ENCODE results near the gene LY6G6D. TPM values are rescaled to one million over a fixed set of nuclear protein-coding genes. Genes with fewer than 3 reads are reported as not detected.

LY6G6D gene
- total and polyA plus RNA-seq, 2 of the 13 experiments (the other 11 are each of a cell fraction or from before 2014, with no cell fraction given), result not detected

DNA sequence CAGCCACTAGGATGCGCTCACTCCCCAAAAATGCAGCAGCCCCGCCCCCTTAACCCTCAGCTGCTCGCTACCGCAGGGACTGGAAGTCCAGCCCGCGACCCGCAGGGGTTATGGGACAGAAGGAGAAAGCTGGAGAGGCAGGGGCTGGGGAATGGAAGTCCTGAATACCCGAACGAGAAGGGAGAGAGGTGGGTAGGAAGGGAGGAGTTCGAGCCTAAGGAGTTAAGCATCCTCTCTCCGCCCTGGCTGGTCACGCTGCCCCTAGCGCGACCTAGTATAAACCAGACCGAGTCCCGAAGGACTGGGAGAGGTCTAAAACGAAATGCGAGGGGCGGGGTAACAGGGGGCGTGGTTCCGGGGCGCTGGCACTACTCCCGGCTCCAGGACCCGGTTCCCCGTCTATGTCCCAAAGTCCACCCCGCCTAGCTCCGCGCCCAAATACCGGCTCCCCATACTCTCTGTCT lies 14.4 kb downstream of the LY6G6D start (continued):
- TF ChIP-seq, protein P1, sequence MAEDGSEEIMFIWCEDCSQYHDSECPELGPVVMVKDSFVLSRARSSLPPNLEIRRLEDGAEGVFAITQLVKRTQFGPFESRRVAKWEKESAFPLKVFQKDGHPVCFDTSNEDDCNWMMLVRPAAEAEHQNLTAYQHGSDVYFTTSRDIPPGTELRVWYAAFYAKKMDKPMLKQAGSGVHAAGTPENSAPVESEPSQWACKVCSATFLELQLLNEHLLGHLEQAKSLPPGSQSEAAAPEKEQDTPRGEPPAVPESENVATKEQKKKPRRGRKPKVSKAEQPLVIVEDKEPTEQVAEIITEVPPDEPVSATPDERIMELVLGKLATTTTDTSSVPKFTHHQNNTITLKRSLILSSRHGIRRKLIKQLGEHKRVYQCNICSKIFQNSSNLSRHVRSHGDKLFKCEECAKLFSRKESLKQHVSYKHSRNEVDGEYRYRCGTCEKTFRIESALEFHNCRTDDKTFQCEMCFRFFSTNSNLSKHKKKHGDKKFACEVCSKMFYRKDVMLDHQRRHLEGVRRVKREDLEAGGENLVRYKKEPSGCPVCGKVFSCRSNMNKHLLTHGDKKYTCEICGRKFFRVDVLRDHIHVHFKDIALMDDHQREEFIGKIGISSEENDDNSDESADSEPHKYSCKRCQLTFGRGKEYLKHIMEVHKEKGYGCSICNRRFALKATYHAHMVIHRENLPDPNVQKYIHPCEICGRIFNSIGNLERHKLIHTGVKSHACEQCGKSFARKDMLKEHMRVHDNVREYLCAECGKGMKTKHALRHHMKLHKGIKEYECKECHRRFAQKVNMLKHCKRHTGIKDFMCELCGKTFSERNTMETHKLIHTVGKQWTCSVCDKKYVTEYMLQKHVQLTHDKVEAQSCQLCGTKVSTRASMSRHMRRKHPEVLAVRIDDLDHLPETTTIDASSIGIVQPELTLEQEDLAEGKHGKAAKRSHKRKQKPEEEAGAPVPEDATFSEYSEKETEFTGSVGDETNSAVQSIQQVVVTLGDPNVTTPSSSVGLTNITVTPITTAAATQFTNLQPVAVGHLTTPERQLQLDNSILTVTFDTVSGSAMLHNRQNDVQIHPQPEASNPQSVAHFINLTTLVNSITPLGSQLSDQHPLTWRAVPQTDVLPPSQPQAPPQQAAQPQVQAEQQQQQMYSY (CRISPR knock-in tag; IDR thresholded peaks at IDR 0.05), result peak; percentile 68
- TF ChIP-seq, protein P2, sequence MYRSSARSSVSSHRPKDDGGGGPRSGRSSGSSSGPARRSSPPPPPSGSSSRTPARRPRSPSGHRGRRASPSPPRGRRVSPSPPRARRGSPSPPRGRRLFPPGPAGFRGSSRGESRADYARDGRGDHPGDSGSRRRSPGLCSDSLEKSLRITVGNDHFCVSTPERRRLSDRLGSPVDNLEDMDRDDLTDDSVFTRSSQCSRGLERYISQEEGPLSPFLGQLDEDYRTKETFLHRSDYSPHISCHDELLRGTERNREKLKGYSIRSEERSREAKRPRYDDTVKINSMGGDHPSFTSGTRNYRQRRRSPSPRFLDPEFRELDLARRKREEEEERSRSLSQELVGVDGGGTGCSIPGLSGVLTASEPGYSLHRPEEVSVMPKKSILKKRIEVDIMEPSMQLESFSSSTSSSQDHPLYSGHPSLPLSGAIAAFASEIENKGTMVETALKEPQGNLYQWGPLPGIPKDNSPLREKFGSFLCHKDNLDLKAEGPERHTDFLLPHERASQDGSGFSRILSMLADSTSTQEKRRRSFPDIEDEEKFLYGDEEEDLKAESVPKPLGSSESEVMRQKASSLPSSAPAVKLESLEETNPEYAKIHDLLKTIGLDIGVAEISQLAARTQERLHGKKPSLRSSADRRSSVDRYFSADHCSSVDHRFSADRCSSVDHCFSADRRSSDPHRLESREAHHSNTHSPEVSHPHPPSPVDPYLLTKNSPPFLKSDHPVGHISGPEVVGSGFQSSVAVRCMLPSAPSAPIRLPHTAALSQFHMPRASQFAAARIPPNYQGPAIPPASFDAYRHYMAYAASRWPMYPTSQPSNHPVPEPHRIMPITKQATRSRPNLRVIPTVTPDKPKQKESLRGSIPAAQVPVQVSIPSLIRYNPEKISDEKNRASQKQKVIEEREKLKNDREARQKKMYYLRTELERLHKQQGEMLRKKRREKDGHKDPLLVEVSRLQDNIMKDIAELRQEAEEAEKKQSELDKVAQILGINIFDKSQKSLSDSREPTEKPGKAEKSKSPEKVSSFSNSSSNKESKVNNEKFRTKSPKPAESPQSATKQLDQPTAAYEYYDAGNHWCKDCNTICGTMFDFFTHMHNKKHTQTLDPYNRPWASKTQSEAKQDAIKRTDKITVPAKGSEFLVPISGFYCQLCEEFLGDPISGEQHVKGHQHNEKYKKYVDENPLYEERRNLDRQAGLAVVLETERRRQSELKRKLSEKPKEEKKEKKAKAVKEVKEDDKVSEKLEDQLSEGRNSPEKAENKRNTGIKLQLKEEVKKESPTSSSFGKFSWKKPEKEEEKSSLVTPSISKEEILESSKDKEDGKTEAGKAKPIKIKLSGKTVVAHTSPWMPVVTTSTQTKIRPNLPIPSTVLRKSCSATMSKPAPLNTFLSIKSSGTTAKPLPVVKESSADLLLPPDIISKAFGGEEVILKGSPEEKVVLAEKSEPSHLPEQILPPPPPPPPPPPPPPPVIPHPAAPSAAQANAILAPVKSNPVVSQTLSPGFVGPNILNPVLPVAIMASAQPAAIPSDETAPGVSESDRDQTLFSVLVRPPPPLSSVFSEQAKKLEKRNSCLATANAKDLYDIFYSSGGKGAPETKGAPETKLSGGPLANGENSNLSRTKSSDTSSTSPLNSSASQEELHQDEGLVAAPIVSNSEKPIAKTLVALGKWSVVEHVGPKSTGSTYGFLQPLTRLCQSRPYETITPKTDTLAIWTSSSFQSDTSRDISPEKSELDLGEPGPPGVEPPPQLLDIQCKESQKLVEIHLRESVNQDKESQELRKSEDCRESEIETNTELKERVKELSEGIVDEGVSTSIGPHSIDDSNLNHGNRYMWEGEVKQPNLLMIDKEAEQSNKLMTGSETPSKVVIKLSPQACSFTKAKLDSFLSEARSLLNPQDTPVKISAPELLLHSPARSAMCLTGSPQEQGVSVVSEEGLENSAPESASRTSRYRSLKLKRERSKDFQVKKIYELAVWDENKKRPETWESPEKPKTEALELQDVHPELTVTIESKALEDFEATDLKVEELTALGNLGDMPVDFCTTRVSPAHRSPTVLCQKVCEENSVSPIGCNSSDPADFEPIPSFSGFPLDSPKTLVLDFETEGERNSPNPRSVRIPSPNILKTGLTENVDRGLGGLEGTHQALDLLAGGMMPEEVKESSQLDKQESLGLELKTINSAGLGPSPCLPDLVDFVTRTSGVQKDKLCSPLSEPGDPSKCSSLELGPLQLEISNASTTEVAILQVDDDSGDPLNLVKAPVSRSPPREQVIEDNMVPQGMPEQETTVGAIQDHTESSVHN (CRISPR knock-in tag; IDR thresholded peaks at IDR 0.05), result peak; percentile 35; the same call in 1 of the 2 replicates
- TF ChIP-seq SUZ12 (IDR thresholded peaks at IDR 0.05; ENCODE audit: low read depth, low read length) (no peak), MBD4 (IDR thresholded peaks at IDR 0.05; ENCODE audit: borderline replicate concordance, low read length) (no peak), NFATC3 (CRISPR knock-in tag; IDR thresholded peaks at IDR 0.05) (no peak), NFYC (CRISPR knock-in tag; IDR thresholded peaks at IDR 0.05) (0 out of 2 replicates have a peak, but pooled peaks have one; percentile 22), PHF8 (CRISPR knock-in tag; IDR thresholded peaks at IDR 0.05) (peak; percentile 58), AKAP8 (CRISPR knock-in tag; IDR thresholded peaks at IDR 0.05) (peak; percentile 90; the same call in 1 of the 2 replicates), KDM4B (CRISPR knock-in tag; IDR thresholded peaks at IDR 0.05) (no peak)
- TF ChIP-seq, protein P3, sequence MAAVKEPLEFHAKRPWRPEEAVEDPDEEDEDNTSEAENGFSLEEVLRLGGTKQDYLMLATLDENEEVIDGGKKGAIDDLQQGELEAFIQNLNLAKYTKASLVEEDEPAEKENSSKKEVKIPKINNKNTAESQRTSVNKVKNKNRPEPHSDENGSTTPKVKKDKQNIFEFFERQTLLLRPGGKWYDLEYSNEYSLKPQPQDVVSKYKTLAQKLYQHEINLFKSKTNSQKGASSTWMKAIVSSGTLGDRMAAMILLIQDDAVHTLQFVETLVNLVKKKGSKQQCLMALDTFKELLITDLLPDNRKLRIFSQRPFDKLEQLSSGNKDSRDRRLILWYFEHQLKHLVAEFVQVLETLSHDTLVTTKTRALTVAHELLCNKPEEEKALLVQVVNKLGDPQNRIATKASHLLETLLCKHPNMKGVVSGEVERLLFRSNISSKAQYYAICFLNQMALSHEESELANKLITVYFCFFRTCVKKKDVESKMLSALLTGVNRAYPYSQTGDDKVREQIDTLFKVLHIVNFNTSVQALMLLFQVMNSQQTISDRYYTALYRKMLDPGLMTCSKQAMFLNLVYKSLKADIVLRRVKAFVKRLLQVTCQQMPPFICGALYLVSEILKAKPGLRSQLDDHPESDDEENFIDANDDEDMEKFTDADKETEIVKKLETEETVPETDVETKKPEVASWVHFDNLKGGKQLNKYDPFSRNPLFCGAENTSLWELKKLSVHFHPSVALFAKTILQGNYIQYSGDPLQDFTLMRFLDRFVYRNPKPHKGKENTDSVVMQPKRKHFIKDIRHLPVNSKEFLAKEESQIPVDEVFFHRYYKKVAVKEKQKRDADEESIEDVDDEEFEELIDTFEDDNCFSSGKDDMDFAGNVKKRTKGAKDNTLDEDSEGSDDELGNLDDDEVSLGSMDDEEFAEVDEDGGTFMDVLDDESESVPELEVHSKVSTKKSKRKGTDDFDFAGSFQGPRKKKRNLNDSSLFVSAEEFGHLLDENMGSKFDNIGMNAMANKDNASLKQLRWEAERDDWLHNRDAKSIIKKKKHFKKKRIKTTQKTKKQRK (IDR thresholded peaks at IDR 0.05; ENCODE audit: low read length), result no peak
- TF ChIP-seq, protein P4, sequence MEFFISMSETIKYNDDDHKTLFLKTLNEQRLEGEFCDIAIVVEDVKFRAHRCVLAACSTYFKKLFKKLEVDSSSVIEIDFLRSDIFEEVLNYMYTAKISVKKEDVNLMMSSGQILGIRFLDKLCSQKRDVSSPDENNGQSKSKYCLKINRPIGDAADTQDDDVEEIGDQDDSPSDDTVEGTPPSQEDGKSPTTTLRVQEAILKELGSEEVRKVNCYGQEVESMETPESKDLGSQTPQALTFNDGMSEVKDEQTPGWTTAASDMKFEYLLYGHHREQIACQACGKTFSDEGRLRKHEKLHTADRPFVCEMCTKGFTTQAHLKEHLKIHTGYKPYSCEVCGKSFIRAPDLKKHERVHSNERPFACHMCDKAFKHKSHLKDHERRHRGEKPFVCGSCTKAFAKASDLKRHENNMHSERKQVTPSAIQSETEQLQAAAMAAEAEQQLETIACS (CRISPR knock-in tag; IDR thresholded peaks at IDR 0.05), result no peak; the same call in 1 of the 2 replicates
- TF ChIP-seq, protein P5, sequence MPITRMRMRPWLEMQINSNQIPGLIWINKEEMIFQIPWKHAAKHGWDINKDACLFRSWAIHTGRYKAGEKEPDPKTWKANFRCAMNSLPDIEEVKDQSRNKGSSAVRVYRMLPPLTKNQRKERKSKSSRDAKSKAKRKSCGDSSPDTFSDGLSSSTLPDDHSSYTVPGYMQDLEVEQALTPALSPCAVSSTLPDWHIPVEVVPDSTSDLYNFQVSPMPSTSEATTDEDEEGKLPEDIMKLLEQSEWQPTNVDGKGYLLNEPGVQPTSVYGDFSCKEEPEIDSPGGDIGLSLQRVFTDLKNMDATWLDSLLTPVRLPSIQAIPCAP (CRISPR knock-in tag; IDR thresholded peaks at IDR 0.05; ENCODE audit: low read depth), result no peak

Data from HepG2 (cell line).